HG03045 (cell line): ENCODE measurements around the gene CCDC61.
A peak's percentile ranks its signal among the peaks of the same experiment; 100 is the strongest.

Experiments
- ATAC-seq: cut with Tn5 transposase; IDR thresholded peaks from one replicate; pipeline ENCODE4 v1.9.1; 2021; ENCODE audit warnings: mild to moderate bottlenecking, moderate library complexity; ENCODE audit not compliant: unreplicated experiment

CCDC61 gene

DNA sequence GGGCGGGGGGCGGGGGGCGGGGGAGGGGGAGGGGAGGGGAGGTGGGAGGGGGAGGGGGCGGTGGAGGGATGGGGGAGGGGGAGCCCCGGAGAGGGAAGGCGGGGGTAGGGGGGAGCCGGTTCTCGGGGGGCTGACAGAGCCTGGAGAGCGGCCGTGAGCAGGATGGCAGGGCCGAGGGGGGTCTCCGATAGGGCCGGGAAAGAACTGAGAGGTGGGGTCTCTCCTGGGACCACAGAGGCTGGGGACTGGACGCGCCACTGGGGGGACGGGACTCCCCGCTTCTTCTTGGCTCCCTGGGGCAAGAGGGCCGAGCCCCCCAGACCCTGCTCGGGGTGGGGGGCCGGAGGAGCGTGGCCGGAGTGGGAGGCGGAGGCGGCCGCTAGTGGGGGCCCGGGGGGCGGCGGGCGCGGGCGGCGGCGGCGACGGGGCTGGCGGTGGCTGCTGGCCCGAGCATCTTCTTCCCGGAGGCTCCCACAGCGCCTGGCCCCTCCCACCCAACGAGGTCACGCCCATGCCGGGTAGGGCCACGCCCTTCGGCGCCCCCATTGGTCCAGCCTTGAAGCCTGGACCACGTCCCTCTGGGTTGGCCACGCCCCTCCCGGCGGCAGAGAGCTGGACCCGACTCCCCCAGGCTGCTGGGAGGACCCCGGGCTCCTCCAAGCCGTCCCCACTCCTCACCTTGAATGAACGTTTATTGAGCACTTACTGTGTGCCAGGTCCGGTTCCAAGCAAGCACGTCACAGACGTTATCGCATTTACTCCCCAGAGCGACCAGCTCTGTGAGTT, 21.5 kb upstream of the CCDC61 start, which contains the start of gene NOVA2:
TSS of gene NOVA2 (minus strand) at position 313 of the 786 bp plus-strand sequence. CDS start 514 bp downstream, outside the sequence.
- ATAC-seq, result no peak

DNA sequence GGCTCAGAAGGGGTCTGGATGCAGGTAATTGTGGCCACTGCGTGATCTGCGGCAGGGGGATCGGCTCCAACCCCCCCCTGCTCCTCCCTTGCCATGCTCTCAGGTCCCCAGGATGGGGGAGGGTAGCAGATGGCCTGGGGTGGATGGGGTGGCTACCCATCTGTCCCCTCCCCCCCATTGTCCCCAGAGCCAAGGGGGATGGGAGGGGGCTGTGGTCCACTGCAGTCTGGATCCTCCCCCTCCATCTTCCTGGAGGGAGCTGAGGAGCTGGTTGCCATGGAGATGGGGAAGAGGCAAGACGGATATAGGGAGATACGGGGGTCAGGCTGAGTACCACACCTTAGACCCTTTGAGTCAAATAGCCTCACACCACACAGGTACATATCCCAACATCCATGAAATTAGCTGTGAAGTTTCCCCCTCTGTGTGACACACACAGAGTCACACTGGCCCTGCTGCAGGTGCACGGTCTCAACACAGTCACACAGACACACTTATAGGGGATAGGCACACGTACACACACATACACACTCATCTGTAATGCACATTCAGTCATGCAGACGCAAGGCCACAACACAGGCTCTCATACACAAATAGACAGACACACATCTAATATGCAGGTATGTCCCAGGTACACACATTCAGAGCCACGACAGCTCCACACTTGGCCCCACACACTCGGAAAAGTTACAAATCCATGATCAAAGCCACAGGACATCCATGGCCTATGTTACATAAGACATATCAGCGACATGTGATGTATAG, 19.8 kb upstream of the CCDC61 start:
- ATAC-seq, result no peak

DNA sequence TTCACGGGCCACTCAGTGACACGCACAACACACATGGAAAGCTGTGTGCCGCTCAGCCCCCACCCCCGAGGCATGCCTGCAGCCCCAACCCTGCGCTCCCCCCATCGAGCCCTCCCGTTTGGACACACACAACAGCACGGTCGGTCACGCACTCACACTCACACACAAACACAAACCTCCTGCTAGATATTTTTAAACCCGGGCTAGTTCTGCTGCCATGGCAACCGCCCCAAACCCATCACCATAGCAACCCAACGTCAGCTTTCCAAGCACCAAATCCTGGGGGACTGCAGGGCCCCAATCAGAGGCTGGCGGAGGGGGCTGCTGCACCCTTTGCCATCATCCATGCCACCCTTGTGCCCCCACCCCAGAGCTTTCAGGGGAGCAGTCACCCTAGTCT, 19.1 kb upstream of the CCDC61 start:
- no peak for ATAC-seq

DNA sequence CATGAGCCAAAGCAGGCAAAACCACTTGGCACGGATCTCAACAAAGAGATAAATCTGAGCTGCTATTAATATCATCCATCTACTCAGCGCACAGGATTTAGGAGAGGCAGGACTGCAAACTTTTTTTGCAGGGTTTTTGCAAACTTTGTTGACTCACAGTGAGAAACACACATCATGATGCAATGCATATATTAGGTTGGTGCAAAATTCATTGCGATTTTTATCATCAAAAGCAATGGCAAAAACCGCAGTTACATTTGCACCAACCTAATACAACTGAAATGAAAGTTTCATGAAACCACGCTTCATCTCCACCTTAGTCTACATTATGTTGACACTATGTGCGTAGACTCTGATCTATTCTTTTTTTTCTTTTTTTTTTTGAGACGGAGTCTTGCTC, 17.1 kb upstream of the CCDC61 start:
- no peak for ATAC-seq

DNA sequence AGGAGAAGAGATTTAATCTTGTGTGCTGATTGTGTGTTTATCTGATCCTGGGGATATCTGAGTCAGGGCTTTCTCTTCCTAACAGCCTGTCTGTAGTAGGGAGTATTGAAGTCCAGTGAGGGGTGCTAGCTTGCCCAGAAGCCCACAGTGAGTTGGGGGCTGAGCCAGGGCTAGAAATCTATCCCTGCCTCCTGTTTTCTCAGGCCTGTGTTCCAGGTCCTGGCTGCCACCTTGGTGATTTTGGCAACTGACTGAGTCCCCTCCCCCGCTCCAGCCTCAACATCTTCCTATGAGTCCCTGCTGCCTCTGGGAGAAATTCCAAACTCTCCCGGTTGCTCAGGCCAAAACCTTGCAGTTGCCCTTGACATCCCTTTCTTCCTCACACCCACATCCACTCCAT, 13.9 kb upstream of the CCDC61 start:
- no peak for ATAC-seq

DNA sequence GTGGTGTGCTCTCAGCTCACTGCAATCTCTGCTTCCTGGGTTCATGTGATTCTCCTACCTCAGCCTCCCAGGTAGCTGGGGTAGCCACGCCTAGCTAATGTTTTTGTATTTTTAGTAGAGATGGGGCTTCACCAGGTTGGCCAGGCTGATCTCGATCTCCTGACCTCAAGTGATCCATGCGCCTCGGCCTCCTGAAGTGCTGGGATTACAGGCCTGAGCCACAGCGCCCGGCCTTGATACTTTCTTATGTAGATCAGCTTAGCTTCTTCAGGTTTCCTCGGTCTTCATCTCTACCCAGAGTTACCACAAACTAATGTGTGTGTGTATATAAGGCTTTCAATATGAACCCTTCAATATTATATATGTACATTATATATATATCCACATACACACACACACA, 9.9 kb upstream of the CCDC61 start:
- no peak for ATAC-seq

DNA sequence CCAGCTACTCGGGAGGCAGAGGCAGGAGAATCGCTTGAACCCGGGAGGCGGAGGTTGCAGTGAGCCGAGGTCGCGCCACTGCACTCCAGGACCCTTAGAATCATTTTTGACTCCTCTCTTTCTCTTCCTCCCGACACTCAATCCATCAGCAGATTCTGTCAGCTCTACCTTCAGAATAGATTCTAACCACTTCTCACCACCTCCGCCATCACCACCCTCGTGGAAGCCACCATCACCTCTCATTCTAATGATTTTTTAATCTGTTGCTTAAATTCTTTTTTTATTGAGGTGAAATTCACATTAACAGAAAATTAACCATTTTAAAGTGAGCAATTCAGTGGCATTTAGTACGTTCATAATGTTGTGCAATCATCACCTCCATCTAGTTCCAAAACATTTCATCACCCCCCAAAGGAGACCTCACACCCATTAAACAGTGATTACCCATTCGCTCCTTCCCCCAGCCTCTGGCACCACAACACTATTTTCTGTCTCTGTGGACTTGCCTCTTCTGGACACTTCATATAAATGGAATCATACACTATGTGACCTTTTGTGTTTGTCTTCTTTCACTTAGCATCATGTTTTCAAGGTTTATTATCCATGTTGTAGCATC, 5.0 kb upstream of the CCDC61 start:
- no peak for ATAC-seq

DNA sequence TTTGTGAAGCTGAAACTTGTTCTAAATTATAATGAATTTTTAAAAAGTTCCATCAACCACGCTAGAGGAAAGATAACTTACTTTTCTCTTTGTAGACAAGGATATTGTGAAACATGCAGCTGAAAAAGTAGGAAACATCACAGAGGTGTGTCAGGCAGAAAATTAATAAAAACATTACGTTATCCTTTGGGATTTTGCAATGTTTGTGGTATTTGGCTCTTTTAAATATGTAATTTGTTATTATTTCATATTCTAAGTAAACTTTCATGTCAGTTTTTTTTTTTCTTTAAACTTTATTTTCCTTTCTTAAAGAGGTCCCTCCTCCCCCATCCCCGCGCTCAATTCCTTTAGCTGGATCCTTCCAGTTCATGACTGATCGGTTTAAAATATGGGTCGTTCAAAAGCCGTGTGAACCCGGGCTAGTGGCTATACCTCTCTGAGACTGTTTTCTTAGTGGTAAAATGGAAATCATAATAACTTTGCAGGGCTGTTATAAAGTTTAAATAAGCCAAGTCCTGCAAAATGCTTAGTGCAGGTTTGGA, 740 bp upstream of the CCDC61 start:
- peak; percentile 1 for ATAC-seq

DNA sequence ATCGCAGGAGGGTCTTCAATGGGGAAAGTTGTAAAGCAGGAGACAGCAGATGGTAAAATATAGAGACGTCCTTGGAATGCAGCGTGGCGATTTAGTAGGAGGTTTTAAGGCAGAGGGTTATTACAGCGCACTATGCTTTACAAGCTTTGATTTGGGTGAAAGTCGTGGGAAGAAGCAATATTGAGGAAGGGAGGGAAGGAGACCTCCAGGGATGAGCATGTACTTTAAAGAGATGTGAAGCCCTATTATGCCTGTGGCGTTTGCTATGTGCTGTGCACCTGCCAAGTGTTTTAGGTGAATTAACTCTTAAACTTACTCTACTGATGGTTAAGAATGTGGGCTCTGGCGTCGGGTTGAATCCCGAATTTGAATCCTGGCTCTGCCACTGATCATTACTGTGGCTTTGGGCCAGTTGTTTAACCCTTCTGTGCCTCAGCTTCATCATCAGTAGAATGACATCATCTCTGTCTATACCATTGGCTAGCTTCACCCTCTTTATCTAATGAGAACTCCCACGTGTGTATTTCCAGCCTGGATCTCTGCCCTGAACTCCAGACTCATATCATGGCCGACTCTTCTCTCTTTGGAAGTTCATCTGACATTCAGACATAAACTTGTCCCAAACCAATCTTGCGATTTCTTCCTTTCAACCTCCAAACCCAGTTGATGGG, 583 bp downstream of the CCDC61 start:
- no peak for ATAC-seq

DNA sequence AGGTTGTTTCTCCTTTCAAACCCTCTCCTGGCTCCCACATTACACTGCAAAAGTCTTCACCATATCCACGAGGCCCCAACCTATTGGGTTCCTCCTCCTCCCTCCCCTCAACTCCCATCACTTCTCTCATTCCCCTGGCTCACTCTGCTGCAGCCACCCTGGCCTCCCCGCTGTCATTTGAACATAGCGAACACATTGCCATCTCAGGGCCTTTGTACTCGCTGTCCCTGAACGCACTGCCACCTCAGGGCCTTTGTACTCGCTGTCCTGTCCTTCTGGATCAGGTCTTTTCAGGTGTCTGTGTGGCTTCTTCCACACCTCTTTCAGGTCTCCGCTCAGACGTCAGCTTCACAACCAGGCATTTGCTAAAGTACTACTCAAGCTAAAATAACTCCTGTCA, 1.7 kb downstream of the CCDC61 start:
- ATAC-seq, result no peak

DNA sequence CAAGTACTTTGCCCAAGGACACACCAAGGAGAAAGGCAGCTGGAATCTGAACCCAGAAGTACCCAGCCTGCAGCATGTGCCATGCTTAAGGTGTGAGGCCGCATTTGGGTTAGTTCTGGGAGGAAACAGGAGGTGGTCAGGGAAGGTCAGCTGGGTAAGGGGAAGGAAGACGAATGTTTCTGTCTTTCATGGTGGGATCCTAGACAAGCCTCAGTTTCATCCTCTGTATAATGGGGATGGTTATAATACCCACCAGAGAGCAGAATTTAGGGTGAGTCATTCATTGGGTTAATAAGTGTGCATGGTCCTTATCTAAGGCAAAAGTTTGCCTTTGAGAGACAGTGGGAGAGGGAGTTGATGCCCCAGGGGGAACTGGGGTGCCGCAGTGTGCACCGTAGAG, 3.6 kb downstream of the CCDC61 start:
- ATAC-seq, result no peak

DNA sequence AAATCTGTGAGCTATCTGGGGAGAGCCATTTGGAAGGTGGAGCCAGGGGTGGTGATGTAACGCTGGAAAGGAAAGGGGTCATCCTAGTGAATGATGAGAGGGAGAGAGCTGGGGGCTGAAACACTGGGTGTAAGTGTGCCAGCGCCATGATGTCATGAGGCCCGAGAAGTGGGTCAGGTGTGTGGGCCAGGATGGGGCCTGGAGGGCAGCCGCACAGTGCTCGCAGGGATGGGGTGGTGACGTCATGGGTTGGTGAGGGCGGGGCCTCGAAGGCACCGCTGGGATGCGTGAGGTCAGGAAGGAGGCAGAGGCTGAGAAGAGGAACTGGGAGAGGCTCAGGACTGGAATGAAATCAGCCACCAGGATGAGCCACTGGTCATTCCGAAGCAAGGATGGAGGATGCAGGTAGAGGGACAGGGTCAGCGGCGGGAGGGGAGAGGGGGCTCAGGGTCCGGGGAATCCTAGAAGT, 4.4 kb downstream of the CCDC61 start:
- ATAC-seq, result no peak

DNA sequence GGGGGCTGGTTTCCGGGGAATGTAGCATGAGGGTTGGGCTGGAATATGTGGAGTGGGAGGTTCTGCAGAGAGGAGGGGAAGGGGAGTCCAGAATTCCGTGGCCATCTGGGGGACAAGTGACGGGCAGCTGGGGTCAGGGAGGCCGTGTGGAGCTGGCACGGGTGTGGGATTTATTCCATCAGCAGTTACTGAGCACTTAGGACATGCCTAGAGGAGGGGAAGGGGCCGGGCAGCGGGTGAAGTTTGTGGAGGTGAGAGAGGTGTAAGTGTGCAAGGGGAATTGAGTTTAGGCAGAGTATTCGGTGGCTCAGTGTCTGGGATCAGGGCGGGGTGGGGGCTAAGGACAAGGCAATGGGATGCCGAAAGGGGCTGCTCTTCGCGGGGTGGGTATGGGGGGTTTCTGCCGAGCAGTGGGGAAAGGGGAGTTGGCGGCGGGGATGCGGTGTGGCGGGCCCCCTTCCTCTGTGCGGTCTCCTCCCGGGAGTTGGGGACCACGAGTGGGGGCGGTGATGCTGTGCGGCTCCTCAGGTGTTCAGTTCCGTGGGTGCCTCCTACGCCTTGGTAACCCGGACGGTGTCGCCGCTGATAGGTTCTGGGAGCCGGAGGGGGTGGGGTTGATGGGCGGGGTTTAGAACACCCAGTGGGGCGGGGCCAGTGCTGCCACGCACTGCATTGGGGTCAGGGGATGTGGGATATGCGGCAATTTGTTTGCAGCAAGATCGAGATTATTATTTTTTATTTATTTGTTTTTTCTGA, 5.4 kb downstream of the CCDC61 start:
- ATAC-seq, result no peak

DNA sequence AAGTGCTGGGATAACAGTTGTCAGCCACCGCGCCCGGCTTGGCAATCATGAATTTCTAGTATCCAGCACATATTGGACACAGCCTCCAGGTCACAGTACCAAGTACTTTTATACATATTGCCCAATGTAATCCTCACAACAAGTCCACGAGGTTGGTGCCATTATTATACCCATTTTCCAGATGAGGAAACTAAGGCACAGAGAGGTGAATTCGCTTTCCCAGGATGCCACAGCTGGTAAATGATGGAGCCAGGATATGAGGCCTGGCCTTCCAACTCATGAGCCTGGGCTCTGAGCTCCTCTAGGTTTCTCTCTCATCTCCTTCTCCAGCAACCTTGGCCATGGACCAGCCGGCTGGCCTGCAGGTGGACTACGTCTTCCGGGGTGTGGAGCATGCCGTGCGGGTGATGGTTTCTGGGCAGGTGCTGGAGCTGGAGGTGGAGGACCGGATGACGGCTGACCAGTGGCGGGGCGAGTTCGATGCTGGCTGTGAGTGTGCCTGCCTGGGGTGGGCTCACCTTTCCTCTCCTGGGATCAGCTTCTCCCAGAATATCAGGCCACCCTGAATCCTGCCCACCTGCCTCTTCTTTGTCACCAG, 7.5 kb downstream of the CCDC61 start:
- ATAC-seq, result no peak

DNA sequence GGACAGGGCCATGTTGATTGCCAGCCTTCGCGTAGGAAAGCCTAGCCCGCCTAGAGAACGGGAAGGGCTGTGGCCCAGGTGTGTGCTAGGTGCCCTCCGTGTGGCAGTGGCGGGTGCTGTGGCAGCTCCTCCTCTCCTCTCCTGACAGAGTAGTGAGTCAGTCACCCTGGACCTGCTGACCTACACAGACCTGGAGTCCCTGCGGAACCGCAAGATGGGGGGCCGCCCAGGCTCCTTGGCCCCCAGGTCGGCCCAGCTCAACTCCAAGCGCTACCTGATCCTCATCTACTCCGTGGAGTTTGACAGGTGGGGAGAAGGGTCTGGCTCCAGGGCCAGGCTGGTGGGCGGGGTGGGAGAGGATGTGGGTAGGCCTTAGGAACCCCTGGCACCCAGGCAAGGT, 11.1 kb downstream of the CCDC61 start:
- ATAC-seq, result no peak

DNA sequence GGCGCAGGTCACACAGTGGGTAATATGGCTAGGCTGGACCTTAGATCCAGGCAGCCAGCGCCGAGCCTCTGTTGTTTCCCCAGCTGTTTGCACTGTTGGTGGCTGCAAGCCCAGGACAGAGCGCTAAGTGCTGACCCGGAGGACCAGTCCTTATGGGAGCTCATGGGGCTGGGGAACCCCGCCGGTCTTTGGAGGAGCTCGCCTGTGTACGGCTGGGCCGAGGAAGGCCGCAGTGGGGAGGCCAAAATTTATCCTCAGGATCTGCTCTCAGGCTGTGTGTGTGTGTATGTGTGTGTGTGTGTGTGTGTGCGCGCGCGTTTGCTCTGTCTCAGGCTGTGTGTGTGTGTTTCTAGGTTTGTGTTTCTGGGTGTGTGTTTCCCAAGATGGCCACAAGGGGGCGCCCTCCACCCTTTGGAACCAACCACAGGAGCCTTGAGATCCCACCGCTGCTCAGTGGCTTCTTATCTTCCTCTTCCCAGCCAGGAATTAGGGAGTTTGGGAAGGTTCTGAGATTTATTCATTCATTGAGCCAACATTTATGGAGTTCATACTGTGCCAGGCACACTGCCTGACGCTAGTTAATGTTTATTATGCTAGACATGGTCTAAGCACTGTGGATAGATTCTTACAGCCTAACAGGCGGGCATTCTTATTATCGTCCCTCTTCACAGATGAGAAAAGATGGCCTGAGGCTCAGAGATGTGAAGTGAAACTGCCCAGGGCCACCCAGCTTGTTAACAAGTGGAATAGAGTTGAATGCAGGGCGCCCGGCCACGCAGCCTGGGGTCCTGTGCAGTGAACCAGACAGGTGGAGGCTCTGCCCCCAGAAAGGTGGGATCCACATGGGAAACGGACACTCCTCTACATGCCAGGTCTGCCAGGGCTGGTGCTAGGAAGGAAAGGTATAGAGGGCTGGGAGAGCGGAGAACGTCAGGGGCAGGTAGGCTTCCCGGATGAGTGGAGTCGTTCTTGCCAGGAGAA, 14.6 kb downstream of the CCDC61 start:
- no peak for ATAC-seq

DNA sequence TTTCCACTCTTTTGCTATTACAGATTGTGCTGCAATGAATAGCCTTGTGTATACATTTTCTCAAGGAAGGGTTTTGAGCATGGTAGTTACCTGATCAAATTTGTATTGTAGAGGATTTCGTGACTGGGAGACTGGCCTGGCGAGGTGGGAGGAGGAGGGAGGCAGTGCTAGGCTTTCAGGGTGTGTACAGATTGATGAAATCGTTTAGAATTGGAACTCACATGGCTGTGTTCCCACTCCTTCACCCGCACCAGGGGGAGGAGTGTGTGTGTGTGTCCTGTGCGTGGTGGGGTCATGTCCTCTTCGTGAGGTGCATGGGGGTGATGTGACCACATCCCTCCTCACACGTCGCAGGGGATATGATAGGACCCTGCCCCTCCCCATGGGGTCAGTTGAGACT, 19.3 kb downstream of the CCDC61 start:
- no peak for ATAC-seq

DNA sequence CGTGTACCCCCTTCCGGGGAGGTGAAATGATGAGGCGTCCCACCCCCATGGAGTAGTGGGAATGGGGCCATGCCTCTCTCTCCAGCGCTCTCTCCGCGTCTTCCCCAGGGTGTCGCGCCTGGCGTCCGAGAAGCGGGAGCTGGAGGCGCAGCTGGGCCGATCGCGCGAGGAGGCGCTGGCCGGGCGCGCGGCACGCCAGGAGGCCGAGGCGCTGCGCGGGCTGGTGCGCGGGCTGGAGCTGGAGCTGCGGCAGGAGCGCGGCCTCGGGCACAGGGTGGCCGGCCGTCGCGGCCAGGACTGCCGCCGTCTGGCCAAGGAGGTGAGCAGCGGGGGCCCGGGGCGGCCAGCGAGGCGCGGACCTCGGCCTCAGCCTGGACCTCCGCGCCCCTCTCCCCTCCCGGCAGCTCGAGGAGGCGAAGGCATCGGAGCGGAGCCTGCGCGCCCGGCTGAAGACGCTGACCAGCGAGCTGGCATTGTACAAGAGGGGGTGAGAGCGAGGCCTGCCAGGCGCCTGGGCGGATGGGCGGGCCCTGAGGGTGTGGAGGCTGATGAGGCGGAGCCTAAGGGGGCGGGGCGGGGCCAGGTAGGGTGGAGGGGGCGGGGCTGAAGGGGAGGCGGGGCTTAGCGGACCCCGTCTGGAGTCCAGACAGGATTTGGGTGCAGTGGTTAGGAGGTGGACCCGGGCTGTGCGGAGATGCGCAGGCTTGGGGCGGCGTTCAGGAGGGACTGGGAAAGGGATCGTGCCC, 19.8 kb downstream of the CCDC61 start:
- ATAC-seq, result no peak
